GM18498 (cell line): ENCODE measurements around the gene PEAK1.
"Not testable (repeated sequence)": the region's sequence is repeated elsewhere in the genome, so short reads cannot be mapped to it uniquely, and the experiment has no call there.

Experiments
- ATAC-seq: cut with Tn5 transposase; IDR thresholded peaks from one replicate; pipeline ENCODE4 v1.9.1; 2021; ENCODE audit warnings: mild to moderate bottlenecking, moderate library complexity; ENCODE audit not compliant: unreplicated experiment

Gene PEAK1

GRCh38 chr15:77311618-77312398 is 108.1 kb downstream of the PEAK1 start:
- ATAC-seq = no peak

- no peak for ATAC-seq
Measured at GRCh38 chr15:77311020-77311419, 108.9 kb downstream of the PEAK1 start.

DNA sequence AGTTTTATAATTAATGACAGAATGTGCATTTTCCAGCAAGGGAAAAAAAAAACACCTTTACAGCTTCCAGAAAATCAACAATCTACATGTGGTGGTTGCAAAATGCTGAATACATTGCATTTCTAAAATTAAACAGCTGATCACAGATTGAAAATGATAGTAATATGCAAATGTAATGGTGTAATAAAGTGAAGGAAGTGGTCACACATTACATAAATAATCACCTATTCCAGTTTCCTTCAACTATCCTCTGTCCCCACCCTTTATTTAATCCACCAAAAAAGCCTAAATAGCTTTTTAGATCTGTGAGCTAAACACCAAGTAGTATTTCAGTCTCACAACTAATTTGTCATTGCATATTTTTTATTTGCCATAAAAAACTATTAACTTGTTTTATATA is 110.5 kb downstream of the PEAK1 start:
- no peak for ATAC-seq

DNA sequence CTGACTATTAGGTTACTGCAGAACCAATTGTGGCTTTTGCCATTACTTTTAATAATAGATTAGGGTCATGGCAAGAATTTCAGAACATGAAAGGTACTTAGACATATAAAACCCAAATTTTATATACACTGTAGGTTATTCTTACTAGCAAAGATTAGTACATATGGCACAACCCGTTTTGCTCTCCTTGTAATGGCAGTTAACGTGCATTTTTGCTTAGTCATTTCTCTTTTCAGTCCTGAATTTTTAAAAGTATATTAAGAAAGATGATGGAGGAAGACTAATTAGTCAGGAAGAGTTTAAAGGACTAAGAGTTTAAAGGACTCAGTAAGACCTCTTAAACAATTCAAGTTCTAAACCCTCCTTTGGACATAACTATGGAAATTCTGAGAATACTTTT is 114.0 kb downstream of the PEAK1 start:
- no peak for ATAC-seq

DNA sequence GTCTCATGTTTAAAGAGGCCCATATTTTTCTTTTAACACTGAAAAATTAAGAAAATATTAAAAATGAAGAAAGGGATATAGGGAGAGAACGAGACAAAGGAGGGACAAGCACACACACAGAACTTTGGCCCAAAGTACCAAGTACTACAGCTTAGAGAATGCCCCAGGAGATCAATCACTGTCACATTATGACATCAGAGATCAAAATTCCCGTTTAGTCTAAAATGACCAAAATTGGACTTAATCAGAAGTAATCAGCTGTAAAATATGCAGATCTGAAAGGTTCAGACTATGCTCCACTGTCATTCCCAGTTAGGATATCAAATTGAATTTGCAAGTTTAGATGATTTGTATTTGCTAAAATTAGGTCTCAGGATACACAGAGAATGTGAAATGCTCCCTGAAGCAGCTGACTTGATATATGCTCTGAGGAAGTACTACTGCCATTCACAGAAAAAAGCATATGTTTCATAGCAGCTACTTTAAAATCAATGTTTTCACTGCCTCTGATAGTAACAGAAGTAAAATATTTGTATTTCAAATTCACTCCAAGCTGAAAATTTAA is 123.0 kb downstream of the PEAK1 start:
- ATAC-seq = no peak

GRCh38 chr15:77295446-77295845 is 124.5 kb downstream of the PEAK1 start:
- ATAC-seq = no peak

DNA sequence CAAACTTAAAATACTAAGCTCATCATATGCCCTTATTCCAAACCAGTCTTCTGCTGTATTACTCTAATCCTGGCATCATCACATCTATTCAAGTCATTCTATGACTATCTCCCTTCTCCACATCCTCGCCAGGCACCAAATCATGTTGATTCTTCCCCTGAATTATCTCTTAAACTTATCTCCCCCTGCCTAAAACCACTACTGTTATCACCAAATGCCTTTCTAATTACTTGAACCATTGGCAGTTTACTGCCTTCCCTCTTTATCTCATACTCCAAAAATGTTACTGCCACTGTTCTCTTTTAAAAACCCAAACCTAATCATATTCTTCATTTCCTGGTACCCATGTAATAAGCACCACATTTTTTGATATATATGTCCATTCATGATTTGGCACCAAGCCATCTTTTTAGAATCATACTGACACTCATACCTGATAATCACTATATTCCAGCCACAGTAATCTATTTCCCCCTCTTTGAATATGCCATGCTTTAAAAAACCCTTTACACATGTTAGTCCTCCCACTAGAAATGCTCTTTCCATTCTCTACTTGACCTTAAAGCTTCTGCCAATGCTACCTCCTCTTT is 126.8 kb downstream of the PEAK1 start:
- no peak for ATAC-seq

DNA sequence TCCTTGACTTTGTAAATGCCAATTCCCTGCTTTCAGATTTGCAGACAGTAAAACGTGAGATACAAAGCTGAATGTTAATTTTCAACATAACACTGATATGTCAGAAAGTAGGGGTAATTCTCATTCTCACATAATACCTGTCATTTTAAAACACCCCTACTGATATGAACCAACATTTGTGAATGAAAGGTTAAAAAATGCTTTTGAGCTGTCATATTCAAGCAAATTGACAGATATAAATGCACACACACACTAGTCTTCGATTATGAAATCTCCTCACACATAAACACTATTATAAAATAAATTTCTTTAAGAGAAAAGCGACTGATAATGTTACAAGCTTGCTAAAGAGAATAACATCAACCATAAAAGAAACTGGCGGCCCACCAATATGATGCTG is 128.8 kb downstream of the PEAK1 start:
- ATAC-seq = no peak

- ATAC-seq = no peak
Measured at GRCh38 chr15:77287385-77287784, 132.5 kb downstream of the PEAK1 start.

DNA sequence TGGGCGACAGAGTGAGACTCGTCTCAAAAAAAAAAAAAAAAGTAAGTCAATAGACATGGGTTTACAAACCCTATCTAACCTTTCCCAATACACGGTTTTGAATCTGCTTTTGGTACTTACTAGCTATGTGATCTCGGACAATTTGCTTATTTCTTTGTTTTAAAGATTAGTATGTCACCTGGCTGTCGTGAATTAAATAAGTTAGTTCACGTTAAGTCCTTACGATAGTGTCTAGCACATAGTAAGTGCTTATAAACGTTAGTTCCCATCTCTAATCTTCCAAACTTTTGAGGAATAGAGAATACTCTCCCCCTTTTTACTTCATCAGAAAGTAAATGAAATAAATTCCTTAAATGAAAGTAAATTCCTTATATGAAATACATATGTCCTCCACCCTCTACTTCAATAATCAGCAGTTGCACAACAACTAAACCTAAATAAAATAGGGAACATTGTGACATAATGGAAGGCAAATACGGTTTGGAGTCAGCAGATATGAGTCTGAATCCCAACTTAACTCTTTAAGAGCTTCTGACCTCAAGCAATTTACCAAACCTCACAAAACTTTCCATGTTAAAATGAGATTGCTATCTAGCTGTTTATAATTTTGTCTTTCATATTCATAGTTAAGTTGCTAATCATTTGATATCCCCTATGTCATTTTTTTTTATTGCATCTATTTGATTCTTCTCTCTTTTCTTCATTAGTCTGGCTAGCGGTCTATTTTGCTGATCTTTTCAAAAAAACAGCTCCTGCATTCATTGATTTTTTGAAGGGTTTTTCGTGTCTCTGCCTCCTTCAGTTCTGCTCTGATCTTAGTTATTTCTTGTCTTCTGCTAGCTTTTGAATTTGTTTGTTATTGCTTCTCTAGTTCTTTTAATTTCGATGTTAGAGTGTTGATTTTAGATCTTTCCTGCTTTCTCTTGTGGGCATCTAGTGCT is 134.6 kb downstream of the PEAK1 start:
- ATAC-seq = no peak

- no peak for ATAC-seq
Measured at GRCh38 chr15:77282333-77282732, 137.6 kb downstream of the PEAK1 start.

GRCh38 chr15:77276943-77277342 is 143.0 kb downstream of the PEAK1 start:
- ATAC-seq = no peak

- no peak for ATAC-seq
Measured at GRCh38 chr15:77276096-77276495, 143.8 kb downstream of the PEAK1 start.

- ATAC-seq = not testable (repeated sequence)
Measured at GRCh38 chr15:77273136-77273535, 146.8 kb downstream of the PEAK1 start.

- no peak for ATAC-seq
Measured at GRCh38 chr15:77266708-77267386, 153.1 kb downstream of the PEAK1 start.

GRCh38 chr15:77255385-77255784 is 164.5 kb downstream of the PEAK1 start:
- no peak for ATAC-seq

- no peak for ATAC-seq
Measured at GRCh38 chr15:77251662-77252061, 168.2 kb downstream of the PEAK1 start.

- ATAC-seq = no peak
Measured at GRCh38 chr15:77247116-77247515, 172.8 kb downstream of the PEAK1 start.

- ATAC-seq = no peak
Measured at GRCh38 chr15:77243716-77244401, 176.0 kb downstream of the PEAK1 start.

- no peak for ATAC-seq
Measured at GRCh38 chr15:77243135-77243534, 176.8 kb downstream of the PEAK1 start.
